A673 (cell line): ENCODE data around the gene KCNIP4. TPM values are rescaled to one million over a fixed set of nuclear protein-coding genes. Genes with fewer than 3 reads are reported as not detected.

Experiments used
- BruUV-seq: library from RNA; stranded (reverse); fragments of 400-500 nt; replicated peaks from 2 replicates; lab custom pipeline; 2021; lab: Mats Ljungman, UMichigan
- CTCF ChIA-PET: fragments of 300-600 bp; sonication (Branson Sonifier 250); formaldehyde crosslinking; loops from one replicate; lab custom pipeline; 2022; ENCODE audit warnings: antibody characterized with exemption; lab: Charles Lee
- POLR2A ChIA-PET: fragments of 300-600 bp; sonication (Branson Sonifier 250); formaldehyde crosslinking; loops from one replicate; lab custom pipeline; 2022; ENCODE audit warnings: antibody characterized with exemption; ENCODE audit not compliant: low non-redundant PET; lab: Charles Lee
- DNase-seq: peaks from one replicate; pipeline ENCODE4 v3.0.0-alpha.2; 2015; ENCODE audit warnings: low spot score
- H3K27ac ChIP-seq: fragments of 200-600 bp; sonication (generic); 2 replicates; pipeline ENCODE4 v1.5.1; 2016; ENCODE audit warnings: mixed run types, low read depth, mild to moderate bottlenecking, mixed read lengths, antibody characterized with exemption, low read length; ENCODE audit not compliant: poor library complexity, severe bottlenecking
- H3K27me3 ChIP-seq: fragments of 200-600 bp; sonication (generic); replicated peaks from 2 replicates; pipeline ENCODE4 v1.6.1; 2017; ENCODE audit warnings: mixed run types, low read depth, mild to moderate bottlenecking, mixed read lengths, antibody characterized with exemption, low read length; ENCODE audit not compliant: insufficient read depth, poor library complexity
- H3K36me3 ChIP-seq: fragments of 200-600 bp; sonication (generic); 2 replicates; pipeline ENCODE4 v1.6.1; 2016; ENCODE audit warnings: mixed run types, mild to moderate bottlenecking, mixed read lengths, antibody characterized with exemption, low read length; ENCODE audit not compliant: insufficient read depth, poor library complexity, severe bottlenecking
- H3K4me1 ChIP-seq: fragments of 200-600 bp; sonication (generic); 2 replicates; pipeline ENCODE4 v1.6.1; 2017; ENCODE audit warnings: mixed run types, mild to moderate bottlenecking, mixed read lengths, antibody characterized with exemption, low read length; ENCODE audit not compliant: insufficient read depth, poor library complexity, severe bottlenecking
- H3K4me3 ChIP-seq: fragments of 200-600 bp; sonication (generic); 2 replicates; pipeline ENCODE4 v1.5.1; 2016; ENCODE audit warnings: low read depth, mixed run types, mild to moderate bottlenecking, mixed read lengths, low read length; ENCODE audit not compliant: poor library complexity, severe bottlenecking
- H3K9me3 ChIP-seq: fragments of 200-600 bp; sonication (generic); 2 replicates; pipeline ENCODE4 v1.6.1; 2016; ENCODE audit warnings: mixed run types, low read depth, mild to moderate bottlenecking, mixed read lengths, antibody characterized with exemption, low read length; ENCODE audit not compliant: poor library complexity, severe bottlenecking
- EZH2 ChIP-seq: fragments of 200-600 bp; sonication (generic); IDR thresholded peaks from 2 replicates; pipeline ENCODE4 v1.6.1; 2017; ENCODE audit warnings: borderline replicate concordance, low read depth, mild to moderate bottlenecking, mixed read lengths, antibody characterized with exemption, low read length; ENCODE audit not compliant: poor library complexity, severe bottlenecking
- intact Hi-C: fragments of 100-400 bp; cut with micrococcal nuclease; formaldehyde crosslinking; loops from one replicate; pipeline ENCODE4 v1.10.0; 2022; ENCODE audit not compliant: unreplicated experiment
- total RNA-seq: library from RNA; stranded (reverse); gene quantifications from 2 replicates; pipeline ENCODE4 v1.2.3, GENCODE V29; 2021
- TF ChIP-seq, protein P1 (sequence below): fragments of 300-800, 200-600 bp; sonication (generic); conservative IDR thresholded peaks from 2 replicates; pipeline ENCODE4 v1.5.1; 2017; ENCODE audit warnings: low read depth, mild to moderate bottlenecking, antibody characterized with exemption, low read length, moderate library complexity, mixed read lengths

Gene KCNIP4
- total RNA-seq, 1 experiment from 2014 or later: not detected

GRCh38 chr4:21790438-21791029 lies 158.0 kb downstream of the KCNIP4 start:
- intact Hi-C loops: loop anchor here (1.0 to 2.0 kb wide), 2 partner anchors 567 to 900 kb away; no protein-coding TSS in a partner anchor
- DNase-seq: peak; percentile 36
- Histone ChIP-seq H3K4me1 (no peaks in the 10 kb centered on the region), H3K36me3 (no peaks in the 10 kb centered on the region), H3K4me3 (no peak overlapping the region), H3K9me3 (no peaks in the 10 kb centered on the region), H3K27ac (no peak overlapping the region), H3K27me3 (no peaks in the 10 kb centered on the region)
- TF ChIP-seq, protein P1, sequence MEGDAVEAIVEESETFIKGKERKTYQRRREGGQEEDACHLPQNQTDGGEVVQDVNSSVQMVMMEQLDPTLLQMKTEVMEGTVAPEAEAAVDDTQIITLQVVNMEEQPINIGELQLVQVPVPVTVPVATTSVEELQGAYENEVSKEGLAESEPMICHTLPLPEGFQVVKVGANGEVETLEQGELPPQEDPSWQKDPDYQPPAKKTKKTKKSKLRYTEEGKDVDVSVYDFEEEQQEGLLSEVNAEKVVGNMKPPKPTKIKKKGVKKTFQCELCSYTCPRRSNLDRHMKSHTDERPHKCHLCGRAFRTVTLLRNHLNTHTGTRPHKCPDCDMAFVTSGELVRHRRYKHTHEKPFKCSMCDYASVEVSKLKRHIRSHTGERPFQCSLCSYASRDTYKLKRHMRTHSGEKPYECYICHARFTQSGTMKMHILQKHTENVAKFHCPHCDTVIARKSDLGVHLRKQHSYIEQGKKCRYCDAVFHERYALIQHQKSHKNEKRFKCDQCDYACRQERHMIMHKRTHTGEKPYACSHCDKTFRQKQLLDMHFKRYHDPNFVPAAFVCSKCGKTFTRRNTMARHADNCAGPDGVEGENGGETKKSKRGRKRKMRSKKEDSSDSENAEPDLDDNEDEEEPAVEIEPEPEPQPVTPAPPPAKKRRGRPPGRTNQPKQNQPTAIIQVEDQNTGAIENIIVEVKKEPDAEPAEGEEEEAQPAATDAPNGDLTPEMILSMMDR: peak; percentile 67
- no peak for TF ChIP-seq EZH2
- ChIA-PET CTCF (interaction anchor here (0.5 to 2.6 kb wide), 2 partner anchors 599 to 1345 kb away, joined by 4 to 37 read pairs; no protein-coding TSS in a partner anchor), POLR2A (no interaction called here)
- BruUV-seq: no TSS peak

- ChIA-PET CTCF (no interaction called here), POLR2A (no interaction called here)
- DNase-seq: no peak
- BruUV-seq: no TSS peak
- intact Hi-C loops: no loop called here
- Histone ChIP-seq H3K36me3 (no peaks in the 10 kb centered on the region), H3K4me3 (no peak overlapping the region), H3K27me3 (no peaks in the 10 kb centered on the region), H3K27ac (no peak overlapping the region), H3K9me3 (no peaks in the 10 kb centered on the region), H3K4me1 (no peaks in the 10 kb centered on the region)
- TF ChIP-seq, protein P1: no peak
- no peak for TF ChIP-seq EZH2
These were observed 168.4 kb downstream of the KCNIP4 start for GRCh38 chr4:21780148-21780547.

DNA sequence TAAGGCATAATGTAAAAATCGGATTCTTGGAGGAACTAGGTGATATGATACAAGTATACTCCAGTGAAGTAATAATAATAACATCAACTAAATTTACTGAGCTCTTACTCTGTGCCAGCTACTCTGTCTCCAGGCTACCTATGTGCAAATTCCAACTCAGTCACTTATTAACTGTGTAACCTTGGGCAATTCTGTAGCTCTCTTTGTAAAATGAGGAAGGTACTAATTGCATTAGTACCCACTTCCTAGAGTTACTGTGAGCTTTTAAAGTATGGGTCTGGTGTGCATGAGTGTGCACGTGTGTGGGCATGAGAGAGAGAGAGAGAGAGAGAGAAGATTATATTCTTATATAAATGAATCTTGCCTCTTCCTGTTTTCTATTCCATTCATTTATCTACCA lies 169.9 kb downstream of the KCNIP4 start:
- H3K4me1 ChIP-seq: no peaks in the 10 kb centered on the region
- intact Hi-C loops: no loop called here
- H3K27me3 ChIP-seq: no peaks in the 10 kb centered on the region
- no peaks in the 10 kb centered on the region for H3K9me3 ChIP-seq
- no peaks in the 10 kb centered on the region for H3K36me3 ChIP-seq
- ChIA-PET CTCF (no interaction called here), POLR2A (no interaction called here)
- no peak overlapping the region for H3K27ac ChIP-seq
- no TSS peak for BruUV-seq
- no peak overlapping the region for H3K4me3 ChIP-seq
- TF ChIP-seq, protein P1: no peak
- no peak for TF ChIP-seq EZH2
- no peak for DNase-seq
